ENCODE data around the gene ARF1.

ARF1 gene

GRCh38 chr1:228064741-228065542, 17.6 kb upstream of the ARF1 start:
- Histone ChIP-seq H3K4me3 (ENCODE audit: low read depth, low read length) (no peak overlapping the region), H3K27ac (ENCODE audit: low read depth, low read length) (no peak overlapping the region), H3K36me3 (ENCODE audit: control insufficient read depth, insufficient read depth, low read length) (no peaks in the 10 kb centered on the region), H3K4me1 (ENCODE audit: control insufficient read depth, insufficient read depth, low read length) (no peaks in the 10 kb centered on the region), H3K27me3 (ENCODE audit: control insufficient read depth, insufficient read depth, low read length) (peaks cover 90% of the 10 kb centered on the region), H3K9ac (ENCODE audit: low read depth, low read length) (no peak overlapping the region), H3K9me3 (ENCODE audit: control insufficient read depth, insufficient read depth, low read length) (no peaks in the 10 kb centered on the region)

DNA sequence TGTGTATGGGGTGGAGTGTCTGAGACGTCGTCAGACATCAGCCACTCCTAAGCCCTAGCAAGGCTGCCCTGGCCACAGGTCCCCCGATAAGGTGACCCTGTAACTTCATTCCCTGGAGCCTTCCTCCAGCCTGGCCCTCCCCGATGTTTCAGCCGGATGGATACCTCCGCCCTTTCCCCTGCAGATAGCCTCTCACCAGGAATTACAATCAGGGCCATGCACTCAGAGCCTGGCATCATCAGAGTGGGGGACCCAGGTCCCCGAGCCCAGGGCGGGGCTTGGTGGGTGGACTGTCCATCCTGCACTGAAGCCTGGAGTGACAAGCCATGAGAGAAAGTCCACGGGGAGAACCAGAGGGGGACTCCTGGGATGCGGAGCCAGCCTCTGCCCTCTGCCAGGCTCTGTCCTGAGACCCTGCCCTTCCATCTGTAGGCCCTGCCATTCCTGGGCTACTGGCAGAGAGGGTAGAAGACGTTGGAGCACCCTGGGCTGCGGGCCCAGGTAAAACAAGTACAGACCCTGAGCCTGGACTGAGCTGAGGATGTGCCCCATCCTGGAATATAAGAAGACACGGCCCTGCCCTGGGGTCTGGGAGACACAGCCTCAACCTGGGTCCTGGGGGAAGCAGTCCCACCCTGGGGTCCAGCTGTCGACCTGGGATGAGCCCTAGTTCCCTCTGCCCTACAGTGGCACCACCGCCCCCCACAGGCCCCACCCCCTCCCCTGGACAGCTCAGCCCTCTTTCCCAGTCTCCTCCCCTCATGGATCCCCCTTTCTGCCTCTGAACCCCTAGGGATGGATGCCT, 16.8 kb upstream of the ARF1 start:
- Histone ChIP-seq H3K4me3 (ENCODE audit: low read depth, low read length) (no peak overlapping the region), H3K4me1 (ENCODE audit: control insufficient read depth, insufficient read depth, low read length) (no peaks in the 10 kb centered on the region), H3K9ac (ENCODE audit: low read depth, low read length) (no peak overlapping the region), H3K27ac (ENCODE audit: low read depth, low read length) (no peak overlapping the region), H3K27me3 (ENCODE audit: control insufficient read depth, insufficient read depth, low read length) (peaks cover 96% of the 10 kb centered on the region), H3K36me3 (ENCODE audit: control insufficient read depth, insufficient read depth, low read length) (no peaks in the 10 kb centered on the region), H3K9me3 (ENCODE audit: control insufficient read depth, insufficient read depth, low read length) (no peaks in the 10 kb centered on the region)

DNA sequence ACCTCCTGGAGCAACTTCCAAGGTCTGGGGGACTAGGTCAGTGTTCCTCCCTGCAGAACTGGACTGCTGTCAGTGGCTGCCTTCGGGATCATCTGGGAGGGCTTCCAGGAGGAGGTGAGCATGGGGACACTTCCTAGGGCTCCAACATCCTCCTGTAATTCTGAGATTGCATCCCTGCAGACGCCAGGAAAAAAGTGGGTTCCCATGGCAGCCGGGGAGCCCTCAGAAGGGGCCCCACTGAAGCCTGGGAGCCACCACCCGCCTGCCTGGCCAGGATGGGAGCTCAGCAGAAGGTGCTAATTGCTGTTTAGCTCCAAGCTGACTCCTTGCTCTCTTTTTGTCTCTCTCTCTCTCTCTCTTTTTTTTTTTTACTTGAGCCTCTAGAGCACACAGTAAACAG, 16.1 kb upstream of the ARF1 start:
- Histone ChIP-seq H3K36me3 (ENCODE audit: control insufficient read depth, insufficient read depth, low read length) (no peaks in the 10 kb centered on the region), H3K9ac (ENCODE audit: low read depth, low read length) (no peak overlapping the region), H3K4me1 (ENCODE audit: control insufficient read depth, insufficient read depth, low read length) (no peaks in the 10 kb centered on the region), H3K4me3 (ENCODE audit: low read depth, low read length) (no peak overlapping the region), H3K9me3 (ENCODE audit: control insufficient read depth, insufficient read depth, low read length) (no peaks in the 10 kb centered on the region), H3K27ac (ENCODE audit: low read depth, low read length) (no peak overlapping the region), H3K27me3 (ENCODE audit: control insufficient read depth, insufficient read depth, low read length) (peaks cover 96% of the 10 kb centered on the region)

GRCh38 chr1:228066891-228067654, 15.4 kb upstream of the ARF1 start:
- peaks cover 96% of the 10 kb centered on the region for H3K27me3 ChIP-seq (ENCODE audit: control insufficient read depth, insufficient read depth, low read length)
- H3K27ac ChIP-seq (ENCODE audit: low read depth, low read length): no peak overlapping the region
- H3K9ac ChIP-seq (ENCODE audit: low read depth, low read length): no peak overlapping the region

DNA sequence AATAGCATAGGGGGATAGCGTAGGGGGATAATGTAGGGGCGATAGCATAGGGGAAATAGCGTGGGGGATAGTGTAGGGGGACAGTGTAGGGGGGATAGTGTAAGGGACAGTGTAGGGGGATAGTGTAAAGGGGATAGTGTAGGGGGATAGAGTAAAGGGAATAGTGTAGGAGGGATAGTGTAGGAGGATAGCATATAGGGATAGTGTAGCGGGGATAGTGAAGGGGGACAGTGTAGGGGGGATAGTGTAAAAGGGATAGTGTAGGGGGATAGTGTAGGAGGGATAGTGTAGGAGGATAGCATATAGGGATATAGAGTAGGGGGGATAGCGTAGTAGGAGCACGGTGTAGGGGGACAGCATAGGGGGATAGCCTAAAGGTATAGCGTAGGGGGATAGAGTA, 14.1 kb upstream of the ARF1 start:
- H3K4me3 ChIP-seq (ENCODE audit: low read depth, low read length): no peak overlapping the region
- H3K27me3 ChIP-seq (ENCODE audit: control insufficient read depth, insufficient read depth, low read length): peaks cover 97% of the 10 kb centered on the region
- no peaks in the 10 kb centered on the region for H3K36me3 ChIP-seq (ENCODE audit: control insufficient read depth, insufficient read depth, low read length)
- H3K27ac ChIP-seq (ENCODE audit: low read depth, low read length): no peak overlapping the region
- no peaks in the 10 kb centered on the region for H3K9me3 ChIP-seq (ENCODE audit: control insufficient read depth, insufficient read depth, low read length)
- H3K4me1 ChIP-seq (ENCODE audit: control insufficient read depth, insufficient read depth, low read length): no peaks in the 10 kb centered on the region
- no peak overlapping the region for H3K9ac ChIP-seq (ENCODE audit: low read depth, low read length)

More at GRCh38 chr1:228066891-228067654, 15.4 kb upstream of the ARF1 start:
- H3K36me3 ChIP-seq (ENCODE audit: control insufficient read depth, insufficient read depth, low read length): no peaks in the 10 kb centered on the region
- H3K9me3 ChIP-seq (ENCODE audit: control insufficient read depth, insufficient read depth, low read length): no peaks in the 10 kb centered on the region
- no peaks in the 10 kb centered on the region for H3K4me1 ChIP-seq (ENCODE audit: control insufficient read depth, insufficient read depth, low read length)
- H3K4me3 ChIP-seq (ENCODE audit: low read depth, low read length): no peak overlapping the region

DNA sequence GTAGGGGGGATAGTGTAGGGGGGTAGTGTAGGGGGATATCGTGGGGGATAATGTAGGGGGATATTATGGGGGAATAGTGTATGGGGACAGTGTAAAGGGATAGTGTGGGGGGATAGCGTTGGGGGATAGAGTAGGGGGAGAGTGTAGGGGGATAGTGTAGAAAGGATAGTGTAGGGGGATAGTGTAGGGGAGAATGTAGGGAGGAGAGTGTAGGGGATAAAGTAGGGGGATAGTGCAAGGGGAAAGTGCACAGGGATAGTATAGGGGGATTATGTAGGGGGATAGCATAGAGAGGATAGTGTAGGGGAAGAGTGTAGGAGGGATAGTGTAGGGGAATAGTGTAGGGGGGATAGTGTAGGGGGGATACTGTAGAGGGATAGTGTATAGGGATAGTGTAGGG, 12.3 kb upstream of the ARF1 start:
- Histone ChIP-seq H3K27ac (ENCODE audit: low read depth, low read length) (no peak overlapping the region), H3K4me1 (ENCODE audit: control insufficient read depth, insufficient read depth, low read length) (no peaks in the 10 kb centered on the region), H3K27me3 (ENCODE audit: control insufficient read depth, insufficient read depth, low read length) (peaks cover 100% of the 10 kb centered on the region), H3K36me3 (ENCODE audit: control insufficient read depth, insufficient read depth, low read length) (no peaks in the 10 kb centered on the region), H3K9ac (ENCODE audit: low read depth, low read length) (no peak overlapping the region), H3K9me3 (ENCODE audit: control insufficient read depth, insufficient read depth, low read length) (no peaks in the 10 kb centered on the region), H3K4me3 (ENCODE audit: low read depth, low read length) (no peak overlapping the region)

DNA sequence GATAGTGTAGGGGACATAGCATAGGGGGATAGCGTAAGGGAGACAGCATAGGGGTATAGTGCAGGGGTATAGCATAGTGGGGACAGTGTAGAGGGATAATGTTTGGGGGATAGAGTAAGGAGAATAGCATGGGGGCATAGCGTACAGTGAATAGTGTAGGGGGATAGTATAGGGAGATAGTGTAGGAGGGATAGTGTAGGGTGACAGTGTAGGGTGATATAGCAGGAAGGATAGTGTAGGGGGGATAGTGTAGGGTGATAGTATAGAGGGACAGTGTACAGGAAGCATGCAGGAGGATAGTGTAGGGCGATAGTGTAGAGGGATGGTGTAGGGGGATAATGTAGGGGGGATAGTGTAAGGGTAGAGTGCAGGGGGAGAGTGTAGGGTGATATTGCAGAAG, 11.7 kb upstream of the ARF1 start:
- peaks cover 100% of the 10 kb centered on the region for H3K27me3 ChIP-seq (ENCODE audit: control insufficient read depth, insufficient read depth, low read length)
- H3K9me3 ChIP-seq (ENCODE audit: control insufficient read depth, insufficient read depth, low read length): no peaks in the 10 kb centered on the region
- no peaks in the 10 kb centered on the region for H3K4me1 ChIP-seq (ENCODE audit: control insufficient read depth, insufficient read depth, low read length)
- no peak overlapping the region for H3K9ac ChIP-seq (ENCODE audit: low read depth, low read length)
- no peak overlapping the region for H3K27ac ChIP-seq (ENCODE audit: low read depth, low read length)
- no peaks in the 10 kb centered on the region for H3K36me3 ChIP-seq (ENCODE audit: control insufficient read depth, insufficient read depth, low read length)
- no peak overlapping the region for H3K4me3 ChIP-seq (ENCODE audit: low read depth, low read length)

DNA sequence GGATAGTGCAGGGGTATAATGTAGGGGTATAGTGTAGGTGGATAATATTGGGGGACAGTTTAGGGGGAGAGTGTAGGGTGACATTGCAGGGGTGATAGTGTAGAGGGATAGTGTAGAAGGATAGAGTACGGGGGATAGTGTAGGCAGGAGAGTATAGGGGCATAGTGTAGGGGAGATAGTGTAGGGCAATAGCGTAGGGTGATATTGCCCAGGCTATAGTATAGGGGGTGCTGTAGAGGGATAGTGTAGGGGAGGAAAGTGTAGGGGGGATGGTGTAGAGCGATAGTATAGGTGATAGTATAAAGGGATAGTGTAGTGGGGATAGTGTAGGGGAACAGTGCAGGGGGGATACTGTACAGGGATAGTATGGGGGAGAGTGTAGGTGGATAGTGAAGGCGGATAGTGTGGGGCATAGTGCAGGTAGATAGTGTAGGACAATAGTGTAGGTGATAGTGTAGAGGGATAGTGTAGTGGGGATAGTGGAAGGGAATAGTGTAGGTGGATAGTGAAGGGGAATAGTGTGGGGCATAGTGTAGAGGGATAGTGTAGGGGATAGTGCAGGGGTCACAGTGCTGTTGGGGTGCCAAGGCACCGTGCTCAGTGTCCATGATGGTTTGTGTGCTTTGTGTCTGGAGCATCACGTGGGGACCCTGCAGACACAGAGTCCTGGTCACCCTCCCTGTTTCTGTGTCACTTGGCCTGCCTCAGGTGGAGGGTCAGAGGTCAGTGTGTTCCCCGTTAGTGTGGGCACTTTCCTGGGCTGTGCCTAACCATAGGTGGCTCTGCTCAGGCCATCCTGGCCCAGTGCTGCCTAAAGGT, 10.5 kb upstream of the ARF1 start:
- no peaks in the 10 kb centered on the region for H3K4me1 ChIP-seq (ENCODE audit: control insufficient read depth, insufficient read depth, low read length)
- H3K27ac ChIP-seq (ENCODE audit: low read depth, low read length): no peak overlapping the region
- H3K36me3 ChIP-seq (ENCODE audit: control insufficient read depth, insufficient read depth, low read length): no peaks in the 10 kb centered on the region
- no peak overlapping the region for H3K4me3 ChIP-seq (ENCODE audit: low read depth, low read length)
- peaks cover 100% of the 10 kb centered on the region for H3K27me3 ChIP-seq (ENCODE audit: control insufficient read depth, insufficient read depth, low read length)
- H3K9ac ChIP-seq (ENCODE audit: low read depth, low read length): no peak overlapping the region
- H3K9me3 ChIP-seq (ENCODE audit: control insufficient read depth, insufficient read depth, low read length): no peaks in the 10 kb centered on the region

DNA sequence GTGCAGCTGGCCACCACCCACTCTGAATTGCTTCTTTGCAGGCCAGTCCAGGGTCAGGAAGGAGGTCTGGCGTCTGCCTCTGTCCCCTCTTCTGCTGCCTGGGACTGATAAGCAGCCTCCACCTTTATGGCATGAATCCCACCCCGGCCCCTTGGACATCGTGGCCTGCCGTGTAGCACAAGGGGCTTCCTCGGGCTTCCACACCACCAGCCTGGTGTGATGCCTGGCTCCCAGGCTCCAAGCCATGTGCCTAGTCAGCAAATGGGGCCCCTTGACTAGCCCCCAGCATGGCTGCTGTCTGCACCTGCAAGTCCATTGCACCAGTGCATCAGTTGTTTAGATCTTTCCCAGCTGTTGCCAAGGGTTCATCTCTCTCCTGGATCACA, 9.9 kb upstream of the ARF1 start:
- no peaks in the 10 kb centered on the region for H3K9me3 ChIP-seq (ENCODE audit: control insufficient read depth, insufficient read depth, low read length)
- no peak overlapping the region for H3K27ac ChIP-seq (ENCODE audit: low read depth, low read length)
- no peaks in the 10 kb centered on the region for H3K4me1 ChIP-seq (ENCODE audit: control insufficient read depth, insufficient read depth, low read length)
- no peaks in the 10 kb centered on the region for H3K36me3 ChIP-seq (ENCODE audit: control insufficient read depth, insufficient read depth, low read length)
- peaks cover 100% of the 10 kb centered on the region for H3K27me3 ChIP-seq (ENCODE audit: control insufficient read depth, insufficient read depth, low read length)
- H3K9ac ChIP-seq (ENCODE audit: low read depth, low read length): no peak overlapping the region
- no peak overlapping the region for H3K4me3 ChIP-seq (ENCODE audit: low read depth, low read length)

DNA sequence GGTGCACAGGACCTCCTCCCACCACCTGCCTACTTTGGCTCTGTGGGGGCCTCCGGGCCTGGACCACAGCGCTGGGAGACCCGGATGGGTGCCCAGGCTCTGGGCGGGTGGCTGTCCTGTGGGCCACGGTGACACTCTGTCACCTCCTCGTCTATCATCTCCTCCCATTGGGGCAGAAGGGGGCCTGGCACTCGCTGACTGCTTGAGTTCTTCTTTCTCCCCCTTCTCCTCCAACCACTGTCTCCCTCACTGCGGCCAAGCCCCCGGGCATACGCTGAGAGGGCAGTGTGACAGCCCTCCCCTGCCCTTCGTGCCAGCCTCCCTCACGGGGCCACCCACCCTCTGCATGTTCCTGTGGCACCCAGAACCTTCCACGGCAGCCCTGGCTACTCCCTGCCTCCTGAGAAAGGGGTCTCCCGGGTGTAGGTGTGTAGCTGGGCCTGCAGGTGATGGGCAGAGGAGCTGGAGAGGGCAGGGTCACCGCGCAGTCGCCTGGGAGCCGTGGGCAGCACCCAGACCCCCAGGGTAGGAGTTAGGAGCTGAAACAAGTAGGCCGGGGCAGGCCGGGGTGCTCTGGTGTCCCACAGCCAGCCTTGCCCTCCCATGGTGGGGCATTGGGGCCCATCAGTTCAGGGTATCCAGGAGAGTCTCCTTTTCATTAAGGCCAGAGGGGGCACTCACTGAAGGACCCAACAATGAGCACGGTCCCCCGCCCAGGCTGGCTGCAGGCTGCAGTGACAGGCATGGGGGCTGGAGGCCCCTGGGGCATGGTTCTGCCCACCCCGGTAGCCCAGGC, 9.2 kb upstream of the ARF1 start:
- H3K9me3 ChIP-seq (ENCODE audit: control insufficient read depth, insufficient read depth, low read length): no peaks in the 10 kb centered on the region
- no peaks in the 10 kb centered on the region for H3K36me3 ChIP-seq (ENCODE audit: control insufficient read depth, insufficient read depth, low read length)
- no peak overlapping the region for H3K9ac ChIP-seq (ENCODE audit: low read depth, low read length)
- H3K27ac ChIP-seq (ENCODE audit: low read depth, low read length): no peak overlapping the region
- no peaks in the 10 kb centered on the region; the same call in 1 of the 2 replicates for H3K4me1 ChIP-seq (ENCODE audit: control insufficient read depth, insufficient read depth, low read length)
- H3K4me3 ChIP-seq (ENCODE audit: low read depth, low read length): no peak overlapping the region
- H3K27me3 ChIP-seq (ENCODE audit: control insufficient read depth, insufficient read depth, low read length): peaks cover 100% of the 10 kb centered on the region
